GM12865 (cell line): ENCODE results near the gene FMO5.
"Not testable (repeated sequence)": the region's sequence is repeated elsewhere in the genome, so short reads cannot be mapped to it uniquely, and the experiment has no call there.

ENCODE experiments used
- DNase-seq: peaks from one replicate; pipeline ENCODE4 v3.0.0; 2010; ENCODE audit warnings: low read depth
- H3K4me3 ChIP-seq: 2 replicates; pipeline ENCODE4 v1.5.1; 2011; ENCODE audit warnings: mild to moderate bottlenecking, low read depth, low read length, control low read depth
- TF ChIP-seq, protein P1 (sequence below): IDR thresholded peaks from 2 replicates; pipeline ENCODE4 v1.5.1; 2011; ENCODE audit warnings: low read length, control low read depth, low read depth, inconsistent platforms; ENCODE audit not compliant: insufficient read depth; ENCODE audit errors: missing control alignments

Gene FMO5

GRCh38 chr1:147167365-147167764 lies 57.8 kb downstream of the FMO5 start:
- DNase-seq, result no peak
- H3K4me3 ChIP-seq, result no peak overlapping the region
- TF ChIP-seq, protein P1, sequence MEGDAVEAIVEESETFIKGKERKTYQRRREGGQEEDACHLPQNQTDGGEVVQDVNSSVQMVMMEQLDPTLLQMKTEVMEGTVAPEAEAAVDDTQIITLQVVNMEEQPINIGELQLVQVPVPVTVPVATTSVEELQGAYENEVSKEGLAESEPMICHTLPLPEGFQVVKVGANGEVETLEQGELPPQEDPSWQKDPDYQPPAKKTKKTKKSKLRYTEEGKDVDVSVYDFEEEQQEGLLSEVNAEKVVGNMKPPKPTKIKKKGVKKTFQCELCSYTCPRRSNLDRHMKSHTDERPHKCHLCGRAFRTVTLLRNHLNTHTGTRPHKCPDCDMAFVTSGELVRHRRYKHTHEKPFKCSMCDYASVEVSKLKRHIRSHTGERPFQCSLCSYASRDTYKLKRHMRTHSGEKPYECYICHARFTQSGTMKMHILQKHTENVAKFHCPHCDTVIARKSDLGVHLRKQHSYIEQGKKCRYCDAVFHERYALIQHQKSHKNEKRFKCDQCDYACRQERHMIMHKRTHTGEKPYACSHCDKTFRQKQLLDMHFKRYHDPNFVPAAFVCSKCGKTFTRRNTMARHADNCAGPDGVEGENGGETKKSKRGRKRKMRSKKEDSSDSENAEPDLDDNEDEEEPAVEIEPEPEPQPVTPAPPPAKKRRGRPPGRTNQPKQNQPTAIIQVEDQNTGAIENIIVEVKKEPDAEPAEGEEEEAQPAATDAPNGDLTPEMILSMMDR, result no peak

DNA sequence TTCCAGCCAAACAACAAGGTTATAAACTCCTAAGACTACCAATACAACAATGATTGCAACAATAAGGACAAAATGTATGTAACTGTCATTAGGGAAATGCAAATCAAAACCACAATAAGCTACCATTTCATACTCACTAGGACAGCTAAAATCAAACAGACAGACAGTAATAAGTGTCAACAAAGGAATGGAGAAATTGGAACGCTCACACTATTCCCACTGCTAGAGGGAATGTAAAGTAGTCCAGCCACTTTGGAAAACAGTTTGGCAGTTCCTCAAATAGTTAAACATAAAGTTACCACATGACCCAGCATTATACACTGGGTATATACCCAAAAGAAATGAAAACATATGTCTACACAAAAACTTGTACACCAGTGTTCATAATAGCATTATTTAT lies 62.1 kb downstream of the FMO5 start:
- TF ChIP-seq, protein P1, result no peak
- no peak for DNase-seq
- H3K4me3 ChIP-seq, result no peak overlapping the region

GRCh38 chr1:147162093-147162492 lies 63.0 kb downstream of the FMO5 start:
- no peak for DNase-seq
- H3K4me3 ChIP-seq, result no peak overlapping the region
- TF ChIP-seq, protein P1, result no peak

- not testable (repeated sequence) for DNase-seq, H3K4me3 ChIP-seq
These were observed 68.0 kb downstream of the FMO5 start for GRCh38 chr1:147157116-147157515.

GRCh38 chr1:147156642-147157041 lies 68.5 kb downstream of the FMO5 start:
- DNase-seq, result no peak
- H3K4me3 ChIP-seq, result no peak overlapping the region
- TF ChIP-seq, protein P1, result no peak

DNA sequence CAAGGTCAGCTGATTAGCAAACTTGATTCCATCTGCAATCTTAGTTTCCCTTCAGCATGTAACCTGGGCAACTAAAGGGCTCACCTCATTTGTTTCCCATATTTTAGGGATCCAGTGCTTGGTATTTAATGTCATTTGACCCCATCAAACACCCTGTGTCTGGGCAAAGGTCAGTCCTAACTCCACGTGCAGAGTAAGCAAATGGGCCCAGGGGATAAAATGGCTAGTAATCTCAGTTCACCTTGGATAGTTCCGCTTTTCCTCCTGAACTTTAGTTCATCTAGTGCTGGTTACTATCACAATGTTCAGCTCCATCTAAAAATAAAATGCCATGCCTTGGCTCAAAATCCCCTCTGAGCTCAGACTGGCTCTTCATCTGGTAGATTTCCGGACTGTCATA lies 72.4 kb downstream of the FMO5 start:
- TF ChIP-seq, protein P1, result no peak

DNA sequence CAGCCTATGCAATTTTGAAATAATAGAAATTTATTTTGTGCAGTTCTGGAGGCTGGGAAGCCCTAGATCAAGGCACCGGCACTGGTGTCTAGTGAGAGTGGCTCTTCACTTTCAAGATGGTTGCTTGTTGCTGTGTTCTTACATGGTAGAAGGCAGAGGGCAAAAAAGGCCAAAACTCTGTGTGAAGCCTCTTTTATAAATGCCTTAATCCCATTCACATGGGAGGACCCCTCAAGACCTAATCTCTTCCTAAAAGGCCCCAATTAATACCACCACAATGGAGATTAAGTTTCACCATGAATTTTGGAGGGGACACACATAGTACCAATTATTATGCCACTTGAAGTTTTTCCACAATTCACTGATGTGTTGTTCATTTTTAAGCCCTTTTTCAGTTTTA lies 73.9 kb downstream of the FMO5 start:
- no peak overlapping the region for H3K4me3 ChIP-seq
- TF ChIP-seq, protein P1, result no peak
- DNase-seq, result no peak

More for the DNA sequence above, 72.4 kb downstream of the FMO5 start:
- H3K4me3 ChIP-seq, result no peak overlapping the region
- DNase-seq, result no peak

DNA sequence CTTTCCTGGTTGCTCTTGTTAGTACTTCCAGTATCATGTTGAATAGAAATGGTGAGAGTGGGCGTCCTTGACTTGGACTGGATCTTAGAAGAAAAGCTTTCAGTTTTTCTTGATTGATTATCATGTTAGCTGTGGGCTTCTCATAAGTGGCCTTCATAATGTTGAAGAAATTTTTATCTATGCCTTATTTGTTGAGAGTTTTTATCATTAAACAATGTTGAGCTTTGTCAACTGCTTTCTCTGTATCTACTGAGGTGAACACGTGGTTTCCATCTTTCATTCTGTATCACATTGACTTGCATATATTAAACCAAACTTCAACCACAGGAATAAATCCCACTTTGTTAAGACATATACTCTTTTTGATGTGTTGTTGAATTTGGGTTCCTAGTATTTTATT lies 82.3 kb downstream of the FMO5 start:
- no peak overlapping the region for H3K4me3 ChIP-seq
- TF ChIP-seq, protein P1, result no peak
- DNase-seq, result no peak
